GM21447 (cell line): ENCODE data around the gene PSTPIP1.

ENCODE experiments used
- ATAC-seq: cut with Tn5 transposase; IDR thresholded peaks from one replicate; pipeline ENCODE4 v1.9.1; 2021; ENCODE audit not compliant: unreplicated experiment

Gene PSTPIP1

GRCh38 chr15:77039217-77039533 lies 44.2 kb downstream of the PSTPIP1 start:
- no peak for ATAC-seq

- ATAC-seq: no peak
These were observed 44.9 kb downstream of the PSTPIP1 start for GRCh38 chr15:77039848-77040247.

DNA sequence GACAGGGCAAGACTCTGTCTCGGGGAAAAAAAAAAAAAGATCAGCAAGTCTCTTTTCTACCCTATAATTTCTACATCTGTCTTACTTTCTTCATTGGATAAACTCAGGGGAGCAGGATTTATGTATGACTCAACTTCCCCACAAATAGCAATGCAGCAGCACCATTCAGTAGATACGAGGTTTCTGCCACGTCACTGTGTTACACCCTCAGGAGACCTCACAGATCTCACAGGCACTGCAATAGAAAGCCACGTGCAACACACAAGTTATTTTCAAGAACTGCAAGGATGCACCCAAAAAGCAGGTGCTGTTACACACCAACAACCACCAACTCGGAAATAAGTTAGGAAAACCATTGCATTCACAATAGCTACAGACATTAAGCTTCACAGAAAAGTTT lies 45.7 kb downstream of the PSTPIP1 start:
- ATAC-seq: no peak

DNA sequence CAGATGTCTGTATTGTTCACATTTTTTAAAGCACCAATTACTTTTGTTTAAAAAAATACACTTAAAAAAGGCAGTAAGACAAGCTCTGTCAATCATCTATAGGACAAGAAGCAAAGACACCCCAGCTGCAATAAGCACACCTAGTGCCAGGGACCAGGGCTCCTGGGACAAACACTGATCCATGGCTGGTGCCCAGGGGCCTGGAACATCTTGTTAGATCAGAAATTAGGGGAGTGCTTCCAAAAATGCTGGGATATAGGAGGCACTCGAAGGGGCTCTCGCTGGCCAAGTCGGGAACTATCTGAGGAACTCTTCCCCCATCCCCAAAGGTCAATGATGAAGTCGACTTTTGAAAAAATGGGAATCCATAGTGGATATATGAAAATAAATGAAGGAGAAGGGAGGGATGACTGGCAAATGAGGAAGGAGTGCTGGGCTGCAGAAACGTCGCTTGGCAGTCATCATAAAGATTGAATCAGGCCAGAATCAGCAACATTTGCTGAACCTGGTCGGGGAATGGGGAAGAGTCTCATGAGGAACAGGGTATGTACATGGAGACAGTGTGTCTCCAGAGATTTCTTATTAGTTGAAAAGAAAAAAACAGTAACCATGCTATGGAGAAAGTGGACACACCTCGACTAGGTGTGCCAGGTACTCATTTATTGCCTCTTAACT lies 47.5 kb downstream of the PSTPIP1 start:
- no peak for ATAC-seq

DNA sequence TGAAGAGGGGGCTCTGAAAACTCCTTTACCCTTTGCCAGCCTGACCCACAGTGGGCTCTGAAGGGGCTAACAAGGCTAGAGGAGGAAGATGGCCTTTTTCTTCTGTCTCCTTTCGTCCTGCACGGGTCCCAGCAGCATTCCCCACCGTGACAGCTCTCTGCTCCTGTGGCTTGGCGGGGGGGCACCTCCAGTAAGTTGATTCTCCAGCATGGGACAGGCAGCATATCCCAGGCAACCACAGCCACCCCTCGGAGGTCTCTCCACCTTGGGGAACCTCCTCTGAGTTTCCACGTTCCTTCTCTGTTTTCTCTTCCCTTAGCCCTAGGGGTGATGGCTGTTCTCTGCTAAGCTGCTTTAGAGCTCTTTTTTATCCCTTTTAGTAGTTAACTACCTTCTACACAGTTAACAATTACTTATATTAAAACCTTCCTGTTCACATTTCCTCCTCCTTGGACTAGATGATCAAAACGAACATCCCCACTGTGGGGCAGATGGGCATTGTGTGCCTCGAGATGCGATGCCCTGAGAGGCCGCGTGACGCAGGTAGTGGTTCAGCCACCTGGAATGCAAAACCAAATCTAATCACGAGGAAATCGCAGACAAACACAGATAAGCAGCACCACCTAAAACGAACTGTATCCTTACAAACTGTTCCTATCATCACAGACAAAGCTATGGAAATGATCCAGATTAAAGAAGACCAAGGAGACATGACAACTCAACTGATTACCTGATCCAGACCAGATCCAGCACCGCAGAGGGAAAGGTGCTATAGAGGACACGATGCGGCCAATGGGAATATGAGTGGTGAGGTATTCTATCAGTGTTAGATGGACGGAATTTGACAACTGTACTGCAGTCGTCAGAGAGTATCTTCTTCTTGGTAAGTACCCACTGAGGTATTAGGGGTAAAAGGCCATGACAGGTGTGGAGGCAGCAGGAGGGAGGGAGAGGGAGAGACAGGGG lies 48.3 kb downstream of the PSTPIP1 start:
- ATAC-seq: no peak

DNA sequence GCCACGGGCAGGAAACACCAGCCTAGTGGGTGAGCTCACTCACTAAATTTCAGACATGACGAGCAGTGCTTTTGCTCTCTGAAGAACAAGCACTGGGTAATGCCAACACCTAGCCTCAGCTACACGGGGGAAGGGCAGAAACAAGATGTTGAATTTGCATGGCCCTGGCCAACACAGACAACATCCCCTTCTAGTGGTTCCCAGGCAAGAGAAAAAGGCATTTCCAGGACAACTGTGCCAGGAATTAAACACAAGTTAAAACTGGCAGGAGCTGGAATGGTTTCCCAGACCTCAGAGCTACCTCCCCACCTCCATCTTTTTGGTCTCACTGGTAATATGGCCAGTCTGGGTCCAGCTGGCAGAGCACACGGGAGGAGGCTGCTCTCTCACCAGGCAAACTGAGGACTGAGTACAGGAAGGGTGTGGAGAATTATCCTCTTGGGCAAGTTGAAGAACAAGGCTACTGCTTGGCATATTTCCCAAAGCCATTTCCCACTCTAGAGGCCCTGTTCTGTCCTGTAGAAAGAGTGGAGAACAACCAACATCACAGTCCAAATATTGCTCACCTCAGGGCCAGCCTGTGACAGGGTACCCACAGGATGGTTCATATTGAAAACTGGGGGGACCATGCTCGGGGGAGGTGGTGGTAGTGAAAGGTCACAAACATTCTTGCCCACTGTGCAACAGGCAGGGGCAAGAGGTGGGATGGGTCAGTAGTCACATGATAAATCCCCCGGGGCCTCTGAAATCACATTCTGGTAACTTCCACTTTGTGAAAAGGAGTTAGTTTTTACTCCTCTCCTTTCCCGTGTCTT lies 49.5 kb downstream of the PSTPIP1 start:
- ATAC-seq: no peak

DNA sequence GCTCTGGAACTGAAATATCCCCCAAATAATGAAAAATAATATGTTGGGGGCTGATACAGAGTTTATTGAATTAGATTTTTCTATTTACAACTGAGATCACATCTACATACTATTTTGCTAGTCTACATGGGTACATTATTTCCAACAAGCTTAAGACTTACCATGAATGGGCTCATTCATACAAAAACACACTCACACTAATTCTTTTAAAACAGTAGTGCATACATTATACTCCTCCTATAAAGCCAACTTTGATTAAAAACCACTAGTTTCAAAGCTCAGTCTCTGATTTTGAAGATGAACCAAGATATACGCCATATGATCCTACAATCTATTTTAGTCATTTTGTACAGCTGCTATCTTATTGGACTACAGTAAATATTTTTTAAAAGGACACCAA lies 51.1 kb downstream of the PSTPIP1 start:
- ATAC-seq: no peak

GRCh38 chr15:77046704-77047412 lies 51.9 kb downstream of the PSTPIP1 start:
- ATAC-seq: no peak

DNA sequence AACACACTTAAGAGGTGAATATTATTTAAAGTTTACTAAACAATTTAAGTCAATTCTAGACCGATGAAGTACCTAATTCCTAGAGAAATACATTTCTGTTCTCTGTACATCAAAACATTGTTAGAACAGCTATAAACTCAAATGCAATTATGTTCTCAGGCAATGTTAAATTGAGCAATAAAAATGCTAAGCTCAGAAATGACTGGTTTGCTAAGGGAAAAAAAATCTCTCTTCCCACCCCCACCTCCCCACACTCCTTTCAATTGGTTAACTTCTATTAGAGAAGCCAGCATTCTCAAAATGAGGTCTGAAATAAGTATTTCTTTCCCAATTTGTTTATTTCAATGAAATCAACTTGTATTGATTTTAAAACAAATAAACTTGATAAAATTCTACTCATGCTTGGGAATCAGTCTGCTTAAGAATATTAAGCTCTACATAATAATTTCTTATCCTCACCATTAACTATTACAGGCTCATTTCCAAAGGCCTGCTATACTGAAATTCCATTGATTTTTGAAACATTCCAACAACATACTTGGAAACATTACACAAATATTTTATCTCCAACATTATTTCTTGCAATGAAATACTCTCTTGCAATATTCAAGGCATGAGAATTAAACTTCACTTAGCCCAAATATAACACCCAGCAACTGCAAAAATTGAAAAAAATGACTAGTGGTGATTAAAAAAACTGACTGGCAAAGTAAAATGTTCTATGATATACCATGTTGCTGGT lies 53.4 kb downstream of the PSTPIP1 start:
- no peak for ATAC-seq

DNA sequence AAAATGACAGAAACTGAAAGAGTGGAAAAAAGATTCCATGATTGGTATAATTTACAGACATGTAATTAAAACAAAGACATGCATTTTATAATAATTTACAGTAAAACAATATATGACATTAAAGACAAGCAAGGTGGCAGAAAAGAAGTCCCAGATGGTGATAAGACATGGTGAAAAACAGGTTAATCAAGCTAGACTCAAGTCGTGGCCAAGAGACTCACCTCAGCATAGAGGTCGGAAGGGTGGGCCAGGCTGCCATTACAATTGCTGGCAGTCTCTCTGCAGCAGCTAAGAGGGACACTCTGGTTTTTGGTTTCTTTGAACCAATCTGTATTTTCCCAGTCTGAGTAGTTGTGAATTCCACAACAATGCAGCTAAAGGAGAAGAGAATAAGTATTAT lies 57.6 kb downstream of the PSTPIP1 start:
- ATAC-seq: no peak

DNA sequence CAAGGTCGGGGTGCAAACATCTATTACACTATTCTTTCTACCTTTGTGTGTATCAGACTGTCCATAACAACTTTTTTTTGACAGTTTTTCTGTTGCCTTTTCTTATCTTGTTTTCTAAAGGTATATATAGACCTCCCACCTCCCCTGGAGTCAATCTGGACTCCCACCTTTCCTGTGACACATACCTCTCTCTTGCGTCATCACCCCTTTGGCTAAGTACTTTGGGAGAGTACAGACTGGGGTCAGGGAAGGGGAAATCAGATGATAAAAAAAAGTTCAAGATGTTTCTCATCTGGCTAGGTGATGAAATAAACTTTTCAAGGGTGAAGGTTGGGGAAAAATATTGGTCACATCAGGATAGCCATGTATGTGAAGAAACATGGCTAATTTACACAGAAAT lies 58.8 kb downstream of the PSTPIP1 start:
- no peak for ATAC-seq

- ATAC-seq: no peak
These were observed 62.1 kb downstream of the PSTPIP1 start for GRCh38 chr15:77057072-77057471.

DNA sequence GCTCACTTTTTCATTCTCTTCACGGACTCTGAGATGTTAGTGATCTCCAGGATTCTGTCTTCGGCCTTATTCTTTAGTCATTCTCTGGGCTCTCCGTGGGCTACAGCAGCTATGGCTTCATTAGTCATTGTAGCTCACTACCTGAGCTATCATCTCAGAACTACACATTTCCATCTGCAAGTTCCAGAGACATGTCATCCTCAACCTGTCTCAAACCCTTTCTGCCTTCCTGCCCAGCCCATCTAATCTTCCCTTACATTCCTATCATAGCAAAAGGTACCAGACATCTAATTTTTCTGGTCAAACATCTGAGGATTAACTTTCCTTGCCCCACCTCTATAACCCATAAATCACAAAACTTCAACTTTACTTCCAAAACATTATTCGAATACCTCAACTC lies 62.8 kb downstream of the PSTPIP1 start:
- ATAC-seq: no peak

DNA sequence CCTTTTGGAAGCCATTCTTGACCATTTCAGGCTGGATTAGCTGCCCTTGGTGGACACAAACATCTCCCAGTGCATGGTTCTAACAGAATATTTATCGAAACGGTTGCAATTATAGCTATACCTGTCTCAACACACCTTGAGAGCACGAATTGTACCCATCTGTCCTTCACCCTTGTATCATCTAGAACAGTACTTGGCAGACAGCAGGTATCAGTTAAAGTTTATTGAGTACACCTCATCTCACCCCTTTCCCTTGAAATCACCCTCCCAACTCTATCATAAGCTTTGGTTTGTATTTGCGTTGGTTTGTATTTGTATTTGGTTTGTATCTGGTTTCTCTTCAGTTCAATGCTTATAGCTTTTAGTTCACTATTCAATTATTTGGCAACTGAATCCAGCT lies 63.5 kb downstream of the PSTPIP1 start:
- ATAC-seq: no peak

DNA sequence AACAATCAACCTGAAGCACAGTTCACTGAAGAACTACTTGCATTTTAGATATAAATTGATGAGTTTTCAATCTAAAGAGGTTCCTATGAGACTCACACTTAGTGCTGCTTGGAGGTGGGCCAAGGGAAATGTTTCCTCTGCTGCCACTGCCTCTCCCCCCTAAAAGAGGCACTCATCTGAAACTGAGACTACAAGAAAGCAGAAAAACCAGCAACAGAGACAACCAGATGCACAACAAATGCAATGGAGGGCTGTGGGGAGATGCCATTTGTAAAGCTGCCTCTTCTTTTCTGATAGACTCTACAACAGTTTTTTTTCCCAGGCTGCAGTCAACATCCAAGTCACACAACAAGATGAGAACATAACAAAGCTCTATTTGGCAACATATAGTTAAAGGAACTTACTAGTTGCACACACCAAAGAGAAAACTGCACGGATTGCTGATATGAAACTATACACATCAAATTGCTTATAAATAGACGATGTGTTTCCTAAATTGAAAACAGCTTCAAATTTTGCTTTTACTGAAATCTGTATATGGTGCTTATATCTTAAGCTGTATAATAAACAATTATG lies 64.9 kb downstream of the PSTPIP1 start:
- peak; percentile 66 for ATAC-seq

DNA sequence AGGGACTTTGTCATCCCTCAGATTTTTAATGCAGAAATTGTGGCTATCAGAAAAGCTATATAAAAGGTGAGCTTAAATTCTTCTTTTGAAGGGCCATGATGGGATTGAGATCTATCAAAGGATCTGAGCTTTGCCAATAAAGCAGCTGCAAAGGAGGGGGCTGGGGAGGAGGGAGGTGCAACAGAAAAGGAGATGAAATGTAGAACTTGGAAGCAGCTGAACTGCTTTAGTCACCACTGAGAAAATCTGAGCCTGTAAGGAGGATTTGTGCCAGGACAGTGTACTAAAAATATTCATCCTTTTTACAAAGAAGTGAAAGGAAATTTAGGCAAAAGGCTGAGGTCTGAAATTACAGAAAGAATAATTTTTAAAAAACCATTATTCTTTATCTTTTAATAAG lies 65.6 kb downstream of the PSTPIP1 start:
- no peak for ATAC-seq

GRCh38 chr15:77063249-77063648 lies 68.3 kb downstream of the PSTPIP1 start:
- ATAC-seq: no peak

GRCh38 chr15:77064063-77064462 lies 69.1 kb downstream of the PSTPIP1 start:
- no peak for ATAC-seq

DNA sequence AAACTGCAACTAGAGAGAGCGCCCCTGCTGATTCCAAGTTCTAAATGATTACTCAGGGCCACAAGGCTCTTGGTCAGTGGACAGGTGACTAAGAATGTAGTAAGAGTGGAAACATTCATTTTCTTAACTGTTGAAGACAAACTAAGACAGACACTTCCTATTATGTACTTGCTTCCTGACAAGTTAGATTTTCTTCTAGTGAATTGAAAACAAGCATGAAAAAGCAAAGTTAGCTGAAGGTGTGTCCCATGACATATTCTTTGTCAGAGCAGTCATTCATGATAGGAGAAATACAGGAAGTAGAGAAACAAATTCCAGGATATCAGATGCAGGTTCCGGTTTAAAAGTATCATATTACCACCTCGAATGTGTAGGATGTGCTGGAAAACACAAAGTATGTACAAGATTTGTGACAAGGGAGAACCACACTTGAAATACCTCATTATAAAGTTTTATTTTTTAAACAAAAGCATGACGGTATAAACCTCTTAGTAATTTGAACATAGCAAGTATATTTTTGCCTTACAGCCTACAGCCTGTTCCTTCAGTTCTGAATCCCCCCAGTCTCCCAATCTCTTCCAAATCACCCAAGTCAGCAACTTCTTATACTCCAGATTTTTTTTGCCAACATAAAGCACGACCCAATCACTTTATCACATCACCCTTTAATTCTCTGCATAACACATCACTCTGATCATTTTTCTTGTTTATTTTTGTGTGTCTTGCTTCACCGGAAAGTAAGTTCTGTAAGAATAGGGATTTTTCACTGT lies 69.8 kb downstream of the PSTPIP1 start:
- ATAC-seq: no peak
